HG03025 (cell line): ENCODE data around the gene JPH4.
A peak's percentile ranks its signal among the peaks of the same experiment; 100 is the strongest.
"Not testable (repeated sequence)": the region's sequence is repeated elsewhere in the genome, so short reads cannot be mapped to it uniquely, and the experiment has no call there.

Source experiments
- ATAC-seq: cut with Tn5 transposase; IDR thresholded peaks from one replicate; pipeline ENCODE4 v1.9.1; 2021; ENCODE audit warnings: mild to moderate bottlenecking, moderate library complexity; ENCODE audit not compliant: unreplicated experiment, low FRiP score

Gene JPH4

DNA sequence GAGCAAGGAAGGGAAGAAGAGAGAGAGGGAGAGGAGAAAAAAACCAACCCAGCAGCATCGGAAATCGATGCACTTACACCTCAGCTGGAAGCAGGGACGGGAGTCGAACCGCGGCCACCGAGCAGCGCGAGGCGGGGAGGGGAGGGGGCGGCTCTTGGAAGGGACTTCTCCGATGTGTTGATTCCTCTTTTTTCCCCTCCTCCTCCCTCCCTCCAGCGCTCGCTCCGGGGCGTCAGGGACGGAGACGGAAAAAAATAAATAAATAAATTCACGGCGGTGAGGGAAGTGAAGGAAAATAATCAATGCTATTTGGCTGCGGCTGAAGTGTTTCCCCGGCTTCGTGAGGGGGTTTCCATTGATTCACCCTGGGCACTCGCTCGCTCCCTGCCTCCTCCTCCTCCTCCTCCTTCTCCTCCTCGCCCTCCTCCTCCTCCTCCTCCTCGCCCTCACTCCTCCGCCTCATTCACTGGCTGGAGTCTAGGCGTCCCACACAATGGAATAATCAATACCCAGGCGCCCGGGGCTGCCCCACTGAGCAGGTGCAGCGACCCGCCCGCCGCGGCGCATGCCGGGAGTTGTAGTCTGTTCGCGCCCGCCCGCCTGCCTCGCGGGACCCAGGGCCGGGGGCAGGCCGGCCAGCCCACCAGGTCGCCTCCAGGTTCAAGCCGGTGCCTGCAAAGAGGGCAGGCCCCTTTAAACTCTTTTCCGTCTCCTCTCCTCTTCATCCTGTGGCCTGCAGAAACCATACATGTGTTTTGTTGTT, 27.1 kb downstream of the JPH4 start, which contains the start of gene ZFHX2:
Gene ZFHX2, minus strand, starts transcription at position 500 of the 763 bp plus-strand sequence. CDS start 16,440 bp downstream, outside the sequence.
- ATAC-seq = peak; percentile 43

DNA sequence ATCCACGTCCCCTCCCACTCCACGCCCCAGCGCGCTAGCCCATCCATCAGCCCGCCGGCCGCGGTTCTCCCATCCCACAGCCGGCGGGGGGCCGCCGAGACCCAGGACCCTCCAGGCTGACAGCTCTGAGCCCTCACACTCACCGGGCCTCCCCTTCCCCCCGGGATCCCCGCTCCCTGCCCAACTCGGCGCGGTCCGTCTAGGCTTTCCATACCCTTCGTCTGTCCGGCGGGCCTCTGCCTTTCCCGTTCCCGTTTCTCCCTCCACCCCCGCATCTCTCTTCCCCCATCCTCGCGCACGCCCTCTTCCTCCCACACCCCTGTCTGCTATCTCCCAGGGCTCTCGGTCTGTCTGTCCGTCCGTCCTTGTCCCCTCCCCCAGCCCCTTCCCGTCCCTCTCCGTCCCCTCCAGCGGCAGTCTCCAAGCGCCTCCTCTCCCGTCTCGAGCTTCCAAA, 27.8 kb downstream of the JPH4 start:
- no peak for ATAC-seq

DNA sequence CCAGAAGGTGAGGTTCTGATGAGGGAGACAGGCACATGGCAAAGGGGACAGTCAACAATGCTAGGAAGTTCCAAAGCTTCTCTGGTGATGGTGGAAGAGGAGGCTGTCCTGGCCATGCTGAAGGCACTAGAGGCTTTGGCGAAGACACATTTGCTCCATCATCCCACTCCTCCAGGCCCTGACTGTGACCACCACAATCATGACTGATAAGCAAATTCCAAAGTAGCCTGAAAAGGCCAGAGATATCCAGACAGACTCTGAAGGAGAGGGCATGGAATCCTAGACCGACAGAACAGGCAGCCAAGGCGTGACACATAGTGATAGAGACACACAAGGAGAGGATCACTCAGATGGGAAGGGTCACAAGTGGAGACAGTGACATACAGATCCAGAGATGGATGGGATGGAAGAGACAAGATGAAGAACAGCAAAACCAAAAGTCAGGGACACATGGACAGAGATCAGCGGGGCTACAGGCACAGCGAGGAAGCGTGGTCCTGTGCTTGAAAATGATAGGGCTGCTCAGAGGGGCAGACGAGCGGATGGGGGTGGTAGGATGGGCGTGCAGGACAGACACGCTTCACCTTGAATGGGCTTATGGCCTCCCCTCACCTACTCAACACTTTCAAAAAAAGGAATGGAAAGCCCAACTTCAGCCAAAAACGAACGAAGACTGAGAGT, 28.3 kb downstream of the JPH4 start:
- ATAC-seq = no peak

DNA sequence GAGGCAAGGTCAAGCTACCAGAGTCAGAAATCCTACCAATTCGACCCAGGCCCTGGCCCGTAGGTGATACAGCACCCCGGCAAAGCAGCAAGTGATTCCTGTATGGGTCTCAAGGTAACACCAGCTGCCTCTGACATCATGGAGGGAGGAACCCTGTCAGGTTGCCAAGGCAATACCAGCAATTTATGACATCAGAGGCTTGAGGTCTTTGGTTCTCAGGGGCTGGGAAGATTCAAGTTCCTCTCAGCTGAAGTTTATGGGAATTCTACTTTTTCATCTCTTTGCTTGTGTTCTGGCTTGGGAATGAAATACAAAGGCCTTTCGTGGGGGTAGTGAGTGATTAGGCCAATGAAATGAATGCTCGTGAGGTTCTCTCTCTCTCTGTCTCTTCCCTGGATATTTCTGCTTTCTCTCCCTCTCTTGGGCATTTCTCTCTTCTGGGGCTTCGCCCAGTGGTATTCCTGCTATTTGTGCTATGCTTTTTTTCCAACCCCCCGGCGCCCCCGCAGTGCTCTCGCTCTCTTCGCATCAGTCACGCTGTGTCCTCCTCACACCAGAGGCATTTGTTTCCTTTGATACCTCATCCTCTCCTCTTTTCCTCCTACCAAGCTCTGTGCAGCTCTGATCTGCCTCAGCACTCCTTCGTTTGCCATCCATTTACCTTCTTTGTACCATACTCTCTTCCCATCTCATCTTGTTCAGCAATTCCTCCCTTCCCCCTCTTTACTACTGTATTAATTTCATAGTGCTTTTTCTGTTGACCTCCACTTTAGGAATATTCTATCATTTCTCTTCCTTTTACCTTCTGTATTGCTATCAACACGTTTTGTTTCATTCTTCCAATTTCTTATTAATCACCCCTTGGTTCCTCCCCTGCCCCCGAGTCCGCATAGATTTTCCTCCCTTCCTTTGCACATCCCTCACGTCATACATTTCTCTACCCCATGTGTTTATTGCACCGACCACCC, 30.0 kb downstream of the JPH4 start:
- no peak for ATAC-seq

DNA sequence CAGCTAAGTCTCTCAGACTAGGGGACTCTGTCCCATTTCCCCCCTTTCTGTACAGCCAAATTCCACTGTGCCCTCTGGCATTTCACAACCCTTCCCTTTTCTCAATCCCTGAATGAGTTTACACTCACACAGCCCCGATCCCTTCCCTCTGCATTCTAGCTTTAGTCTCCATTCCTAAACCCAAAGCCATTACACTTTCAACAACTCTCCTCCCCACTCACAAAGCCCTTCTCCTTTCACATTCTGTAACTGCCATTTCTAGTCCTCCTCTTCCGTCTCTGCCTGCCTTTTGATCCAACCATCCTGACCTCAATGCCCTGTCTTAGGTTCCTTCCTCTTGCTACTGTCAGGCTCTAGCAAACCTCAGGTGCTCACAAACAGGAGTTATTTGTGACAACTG, 30.7 kb downstream of the JPH4 start:
- ATAC-seq = no peak

DNA sequence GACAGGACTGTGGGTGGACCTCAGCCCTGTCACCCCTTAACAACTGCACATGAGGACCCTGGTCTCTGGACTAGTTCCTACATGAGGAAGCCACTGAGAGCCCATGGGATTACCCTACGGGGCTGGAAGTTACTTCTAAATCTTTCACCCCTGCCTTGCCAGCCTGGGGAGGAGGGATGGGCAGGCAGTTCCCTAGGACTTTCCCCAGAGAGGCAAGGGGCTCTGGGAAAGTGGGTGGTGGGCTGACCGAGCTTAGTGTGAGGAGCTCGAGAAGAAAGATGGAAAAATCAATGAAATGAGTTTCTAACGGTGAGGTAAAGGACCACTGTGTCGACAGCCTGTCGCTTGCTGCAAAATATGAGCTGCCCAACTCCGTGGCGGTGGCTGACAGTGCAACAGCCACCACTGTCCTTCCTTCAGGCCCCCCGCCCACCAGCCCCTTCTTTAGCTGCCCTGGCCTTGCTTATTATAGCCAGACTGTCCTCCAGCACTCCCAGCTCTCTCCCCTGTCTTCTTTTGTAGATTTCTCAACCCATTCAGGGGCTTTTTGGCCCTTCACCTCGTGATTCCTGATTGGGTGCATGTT, 32.0 kb downstream of the JPH4 start:
- no peak for ATAC-seq

DNA sequence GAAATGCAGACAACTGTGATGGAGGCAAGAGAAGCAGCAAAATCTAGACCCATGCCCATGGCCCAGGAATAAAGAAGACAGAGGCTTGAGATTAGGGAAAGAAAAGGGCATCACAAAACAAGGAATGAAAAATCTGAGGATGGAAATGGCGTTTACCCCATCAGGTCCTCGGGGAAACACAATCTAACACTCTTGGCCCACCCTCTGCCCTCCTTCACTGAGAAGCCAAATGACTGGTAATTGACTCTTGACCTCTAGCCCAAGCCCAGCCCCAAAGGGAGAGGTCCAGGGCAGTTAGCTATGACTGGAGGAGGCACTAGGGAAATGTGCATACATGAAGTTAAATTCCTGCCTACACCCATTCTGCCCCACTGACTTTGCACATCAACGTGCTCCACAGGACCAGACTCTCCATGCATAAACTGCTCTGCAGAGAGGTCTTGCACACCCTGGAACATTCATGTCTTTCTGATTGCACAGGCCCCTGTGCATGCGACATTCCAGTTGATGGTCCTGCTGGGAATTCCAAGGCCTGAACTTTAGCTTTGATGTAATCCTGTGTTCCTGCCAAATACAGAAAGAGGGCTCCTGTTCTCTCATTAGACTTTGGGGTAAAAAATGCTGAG, 32.7 kb downstream of the JPH4 start:
- no peak for ATAC-seq

DNA sequence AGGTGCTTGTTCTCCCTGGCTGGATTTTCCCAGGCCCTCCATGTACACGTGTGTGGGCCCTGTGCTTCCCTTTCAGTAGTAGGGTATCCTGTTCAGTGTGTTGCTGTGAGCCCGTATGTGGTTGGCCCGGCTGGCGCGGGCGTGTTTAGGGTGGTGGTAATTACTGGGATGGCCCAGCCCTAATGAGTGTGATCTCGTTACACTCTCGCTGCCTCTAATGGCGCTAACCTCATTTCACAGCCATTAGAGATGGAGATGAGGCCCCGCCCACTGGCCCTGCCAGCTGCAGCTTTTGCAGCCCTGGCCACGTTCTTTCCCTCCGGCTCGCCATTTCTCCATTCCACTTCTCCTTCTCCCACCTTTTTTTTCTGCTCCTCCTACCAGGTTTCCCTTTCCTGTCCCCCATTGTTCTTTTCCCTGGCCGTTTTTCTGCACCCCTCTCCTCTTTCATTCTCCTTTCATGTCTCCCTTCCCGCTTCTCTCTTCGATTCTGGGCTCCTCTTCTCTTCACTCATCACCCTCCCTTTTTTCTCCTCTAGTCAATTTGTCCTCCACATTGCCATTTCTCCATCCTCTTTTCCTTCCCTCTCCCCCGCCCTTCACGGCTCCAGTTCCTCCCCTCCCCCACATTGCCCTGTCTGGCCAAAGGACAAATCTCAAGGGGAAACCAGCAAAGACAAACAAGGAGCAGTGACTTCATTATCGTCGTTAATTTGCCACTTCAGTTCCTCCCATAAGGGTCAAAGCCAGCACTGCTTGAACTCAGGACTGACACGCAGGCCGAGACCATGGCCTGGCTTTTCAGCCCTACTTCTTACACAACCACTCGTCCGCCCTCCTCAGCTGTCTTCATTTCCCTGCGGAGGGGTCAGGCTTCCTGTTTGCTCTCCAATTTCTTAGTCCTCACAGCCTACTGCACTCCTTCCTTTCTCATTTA, 33.8 kb downstream of the JPH4 start:
- no peak for ATAC-seq

DNA sequence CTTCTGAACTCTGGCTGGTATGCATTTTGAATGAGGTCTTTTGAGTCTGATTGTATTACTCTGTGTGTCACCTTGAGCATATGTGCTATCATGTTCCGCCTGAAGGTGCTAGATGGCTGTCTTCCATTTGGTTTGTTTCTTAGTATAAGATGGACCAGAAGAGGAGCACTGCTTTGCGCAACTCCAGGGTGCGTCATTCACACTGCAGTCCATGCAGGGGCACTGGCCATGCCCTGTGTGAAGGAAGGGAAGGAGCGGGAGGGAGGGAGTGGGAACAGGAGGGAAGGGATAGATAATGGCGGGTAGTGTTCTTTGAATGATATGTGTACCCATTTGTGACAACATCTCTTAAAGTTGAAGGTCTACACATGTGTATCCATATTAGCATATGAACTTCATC, 35.2 kb downstream of the JPH4 start:
- ATAC-seq = no peak

DNA sequence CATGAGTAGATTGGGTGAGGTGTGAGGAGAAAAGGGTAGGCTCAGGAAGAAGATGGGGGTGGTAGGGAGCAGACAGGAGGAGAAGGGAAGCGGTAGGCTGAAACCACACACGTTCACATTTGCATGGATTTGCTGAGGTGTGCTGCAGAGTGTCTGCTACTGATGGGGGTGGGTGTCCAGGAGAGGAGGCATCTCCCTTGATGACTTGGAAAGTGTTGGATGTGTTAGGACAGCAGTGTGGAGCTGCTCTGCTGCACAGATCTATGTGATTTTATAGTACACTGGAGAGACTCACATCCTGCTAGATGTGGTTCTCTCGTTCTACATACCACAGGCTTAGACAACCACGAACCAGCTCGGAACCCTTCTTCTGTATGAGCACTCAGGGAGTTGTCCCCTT, 36.3 kb downstream of the JPH4 start:
- no peak for ATAC-seq

DNA sequence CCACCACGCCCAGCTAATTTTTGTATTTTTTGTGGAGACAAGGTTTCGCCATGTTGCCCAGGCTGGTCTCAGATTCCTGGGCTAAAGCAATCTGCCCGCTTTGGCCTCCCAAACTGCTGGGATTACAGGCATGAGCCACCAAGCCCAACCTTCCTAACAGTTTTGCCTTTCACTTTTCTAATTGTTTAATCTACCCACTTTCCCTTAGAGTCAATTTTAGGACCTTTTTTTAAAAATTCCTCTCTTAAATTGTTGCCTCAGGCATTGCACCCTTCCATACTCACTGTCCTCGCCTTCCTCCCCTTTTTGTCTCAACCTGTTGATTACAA, 38.5 kb downstream of the JPH4 start:
- no peak for ATAC-seq

DNA sequence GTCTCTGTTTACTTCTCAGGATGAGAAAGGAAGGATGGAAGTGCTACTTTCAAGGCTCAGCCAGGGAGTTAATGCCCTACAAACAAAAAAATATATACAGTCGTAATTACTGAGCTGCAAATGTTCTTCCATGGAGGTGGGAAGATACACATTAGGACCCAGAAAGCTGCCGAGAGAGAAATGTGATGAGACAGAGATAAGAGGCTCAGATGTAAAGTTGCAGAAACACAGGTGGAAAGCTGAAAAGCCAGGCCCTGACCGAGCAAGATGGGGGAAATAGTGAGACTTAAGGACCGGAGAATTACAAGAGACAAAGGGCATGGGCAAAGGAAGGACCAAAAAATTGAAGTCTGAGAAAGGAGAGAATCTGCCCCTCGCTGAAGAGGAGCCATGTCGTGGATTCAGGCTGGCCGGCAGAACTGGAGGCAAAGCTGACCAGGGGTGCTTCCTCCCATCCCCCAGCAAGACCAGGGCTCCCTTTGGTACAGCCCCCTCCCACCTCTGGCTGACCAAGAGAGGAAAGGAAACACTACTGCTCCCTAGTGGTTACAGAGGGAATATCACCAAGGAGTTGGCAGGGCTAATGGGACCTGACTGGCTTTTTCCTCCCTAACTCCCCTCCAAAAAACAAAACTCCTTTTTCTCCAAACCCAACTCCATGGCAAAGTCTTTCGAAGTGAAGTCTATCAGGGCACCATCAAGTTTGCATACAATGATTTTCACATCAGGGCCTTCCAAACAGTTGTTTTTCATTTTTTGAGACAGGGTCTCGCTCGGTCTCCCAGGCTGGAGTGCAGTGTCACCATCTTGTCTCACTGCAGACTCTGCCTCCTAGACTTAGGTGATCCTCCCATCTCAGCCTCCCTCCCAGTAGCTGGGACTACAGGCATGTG, 39.1 kb downstream of the JPH4 start:
- no peak for ATAC-seq

DNA sequence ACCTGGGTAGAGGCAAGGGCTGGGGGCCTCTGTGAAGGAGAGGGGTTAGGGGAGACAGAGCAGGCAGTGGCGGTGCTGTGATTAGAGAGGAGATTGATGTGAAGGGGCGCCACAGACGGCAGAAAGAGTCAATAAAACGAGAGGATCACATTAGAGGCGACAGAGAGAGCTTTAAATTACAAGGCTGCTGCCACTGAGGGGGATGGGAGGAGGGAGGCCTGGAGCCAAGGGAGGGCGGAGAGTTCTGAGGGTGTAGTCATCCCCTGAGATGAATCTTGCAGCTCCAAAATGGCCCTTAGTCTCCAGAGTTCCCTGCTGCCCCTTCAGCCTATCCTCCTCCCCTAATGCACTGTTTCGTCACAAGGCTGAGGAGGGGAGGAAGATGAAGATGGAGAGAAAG, 39.8 kb downstream of the JPH4 start:
- no peak for ATAC-seq

DNA sequence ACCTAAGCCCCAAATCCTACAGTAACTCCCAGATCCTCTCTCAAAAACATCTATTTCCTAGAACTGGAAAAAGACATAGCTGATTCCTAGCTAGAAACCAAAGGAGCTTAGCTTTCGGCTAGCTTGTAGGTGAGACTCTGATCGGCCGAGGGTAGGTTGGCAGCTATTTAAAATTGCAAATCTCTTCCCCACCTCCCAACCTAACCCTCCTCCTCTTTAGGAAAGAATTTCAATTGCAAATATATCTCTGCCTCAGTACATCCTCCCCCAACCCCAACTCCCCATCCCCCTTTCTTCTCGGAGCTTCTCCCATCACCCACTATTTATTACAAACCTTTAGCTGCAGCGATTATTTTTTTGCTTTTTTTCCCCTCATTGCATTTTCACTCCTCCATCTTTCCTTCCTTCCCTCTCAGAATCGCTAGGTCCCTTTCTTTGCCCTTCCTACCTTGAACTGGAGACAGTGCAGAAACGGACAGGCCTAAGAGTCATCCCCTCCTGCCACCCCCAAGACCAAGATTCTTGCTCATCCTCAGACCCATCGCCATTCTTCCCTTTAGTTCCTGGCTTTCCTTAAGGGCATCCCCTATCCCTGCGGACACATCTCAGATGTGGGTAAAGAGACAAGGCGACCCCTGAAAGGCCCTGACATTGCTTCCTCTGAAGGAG, 40.4 kb downstream of the JPH4 start:
- no peak for ATAC-seq

DNA sequence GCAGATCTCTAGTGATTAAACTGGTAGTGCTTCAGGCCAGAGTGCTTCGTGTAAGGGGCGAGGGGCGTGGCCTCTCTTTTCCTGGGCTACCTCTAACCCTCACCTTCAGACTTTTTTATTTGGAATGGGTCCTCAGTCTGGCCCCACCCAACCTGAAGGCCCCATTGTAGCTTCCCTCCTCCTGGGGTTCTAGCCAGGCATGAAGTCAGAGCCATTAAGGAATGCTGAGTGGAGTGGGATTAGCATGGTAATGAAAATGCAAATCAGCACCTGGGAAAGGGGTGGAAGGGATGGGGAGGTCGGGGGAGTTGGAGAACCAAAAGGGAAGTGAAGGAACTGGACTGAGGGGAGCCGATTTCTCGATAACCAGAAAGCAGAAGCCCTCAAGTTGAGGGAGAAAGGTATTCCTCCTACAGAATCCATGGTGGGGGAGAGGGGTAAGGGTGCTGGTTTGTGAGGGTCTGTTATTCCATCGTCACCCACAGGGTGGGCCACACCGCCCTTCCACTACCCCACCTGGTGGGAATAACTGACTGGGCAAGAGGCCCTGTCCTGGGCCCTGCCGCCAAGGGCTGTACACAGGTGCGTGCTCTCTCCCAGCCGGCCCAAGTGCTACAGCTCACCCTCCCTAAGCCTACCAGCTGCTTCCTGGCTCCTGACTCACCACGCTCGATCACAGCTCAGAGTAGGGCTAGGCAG, 41.1 kb downstream of the JPH4 start:
- no peak for ATAC-seq

DNA sequence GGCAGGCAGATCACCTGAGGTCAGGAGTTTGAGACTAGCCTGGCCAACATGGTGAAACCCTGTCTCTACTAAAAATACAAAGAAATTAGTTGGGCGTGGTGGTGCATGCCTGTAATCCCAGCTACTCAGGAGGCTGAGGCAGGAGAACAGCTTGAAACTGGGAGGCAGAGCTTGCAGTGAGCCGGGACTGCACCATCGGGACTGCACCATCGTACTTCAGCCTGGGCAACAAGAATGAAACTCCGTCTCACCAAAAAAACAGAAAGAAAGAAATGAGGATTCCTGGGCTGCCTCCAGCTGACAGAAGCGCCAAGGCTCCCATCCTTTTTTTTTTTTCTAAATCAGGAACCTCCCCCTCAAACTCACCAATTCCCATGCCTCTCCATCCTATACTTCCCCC, 41.7 kb downstream of the JPH4 start:
- ATAC-seq = not testable (repeated sequence)

DNA sequence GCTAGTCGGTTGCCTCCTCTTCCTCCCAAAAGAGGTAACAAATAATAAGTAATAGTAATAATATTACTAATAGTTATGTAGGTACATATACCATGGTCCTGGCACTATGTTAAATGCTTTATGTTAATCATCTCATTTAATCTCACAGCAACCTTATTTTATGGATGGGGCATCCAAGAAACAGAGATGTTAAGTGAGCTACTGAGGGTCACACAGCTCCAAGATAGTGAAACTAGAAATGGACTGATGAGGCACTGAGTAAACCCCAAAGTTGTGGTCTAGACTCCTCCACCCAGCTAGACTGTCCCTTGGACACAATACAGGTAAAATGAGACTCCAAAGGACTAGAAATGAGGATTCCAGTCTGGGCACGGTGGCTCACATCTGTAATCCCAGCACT, 42.1 kb downstream of the JPH4 start:
- no peak for ATAC-seq
